Measurements from ENCODE around the gene LRRC45.

GRCh38 chr17:82013341-82013740 lies 9.8 kb upstream of the LRRC45 start:
- no peak for TF ChIP-seq CTCF (IDR thresholded peaks at IDR 0.05; ENCODE audit: low read depth, low read length)
- no peak for TF ChIP-seq EZH2phosphoT487 (IDR thresholded peaks at IDR 0.05; ENCODE audit: low read depth)
